Measurements from ENCODE around the gene LRRC32.

LRRC32 gene

DNA sequence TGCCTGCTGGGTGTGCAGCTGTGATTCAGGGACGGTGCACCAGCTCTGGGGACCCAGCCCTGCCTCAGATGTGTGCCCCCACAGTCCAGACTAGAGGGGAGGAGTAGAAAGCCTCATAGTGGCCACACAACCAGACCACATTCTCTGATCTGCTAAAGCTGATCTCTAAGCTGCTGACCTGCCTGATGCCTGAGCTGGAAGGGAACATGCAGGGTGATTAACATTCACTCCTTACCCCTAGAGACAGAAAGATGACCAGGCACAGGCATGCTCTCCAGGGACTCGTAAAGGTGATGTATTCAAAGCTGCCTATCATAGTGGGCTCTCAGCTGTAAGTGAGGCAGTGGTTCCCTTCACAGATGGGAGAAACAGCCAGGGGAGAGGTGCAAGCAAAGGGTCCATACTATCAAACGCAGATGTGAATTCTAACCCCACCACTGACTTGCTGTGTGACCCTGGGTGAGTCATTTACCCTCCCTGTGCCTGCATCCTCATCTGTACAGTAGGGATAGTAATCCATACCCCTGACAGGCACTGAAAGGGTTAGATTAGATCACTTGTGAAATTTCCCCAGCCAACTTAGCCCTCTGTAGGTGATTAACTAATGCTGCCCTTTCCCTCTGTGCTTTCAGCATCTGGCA is 29.0 kb upstream of the LRRC32 start:
- no peak for DNase-seq

- DNase-seq = no peak
Observed at GRCh38 chr11:76698321-76699043, 27.9 kb upstream of the LRRC32 start.

- no peak for DNase-seq
Observed at GRCh38 chr11:76696756-76697155, 26.2 kb upstream of the LRRC32 start.

- no peak for DNase-seq
Observed at GRCh38 chr11:76695771-76696170, 25.2 kb upstream of the LRRC32 start.

DNA sequence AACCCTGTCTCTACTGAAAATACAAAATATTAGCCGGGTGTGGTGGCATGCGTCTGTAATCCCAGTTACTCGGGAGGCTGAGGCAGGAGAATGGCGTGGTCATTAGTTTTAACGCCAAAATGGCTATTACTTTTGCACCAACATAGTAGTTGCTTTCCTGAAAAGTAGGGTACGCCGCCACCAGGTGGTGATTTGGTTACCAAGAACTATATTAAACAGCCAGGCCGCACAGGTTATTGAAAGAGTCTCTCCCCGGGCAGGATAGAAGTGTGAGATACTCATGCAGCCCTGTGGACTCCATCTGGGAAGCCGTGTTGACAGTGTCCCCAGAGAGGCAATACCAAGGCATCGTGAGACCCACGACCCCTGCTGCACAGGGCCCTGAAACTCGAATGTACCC is 24.6 kb upstream of the LRRC32 start:
- no peak for DNase-seq

DNA sequence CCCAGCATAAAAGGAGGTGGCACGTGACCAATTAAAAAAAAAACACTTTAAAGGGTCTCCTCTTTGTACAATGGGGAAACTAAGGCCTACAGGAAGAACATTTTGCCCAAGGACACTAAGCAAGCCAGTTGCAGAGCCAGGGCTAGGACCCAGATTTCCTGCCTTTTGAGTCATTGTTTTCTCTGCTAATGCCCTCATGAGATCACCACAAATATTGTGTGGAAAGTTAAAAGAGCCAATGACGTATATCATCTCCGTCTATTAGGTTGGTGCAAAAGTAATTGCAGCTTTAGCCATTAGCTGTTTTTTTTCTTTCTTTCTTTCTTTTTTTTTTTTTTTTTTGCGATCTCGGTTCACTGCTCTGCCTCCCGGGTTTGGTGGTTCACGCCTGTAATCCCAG is 24.1 kb upstream of the LRRC32 start:
- DNase-seq = no peak

DNA sequence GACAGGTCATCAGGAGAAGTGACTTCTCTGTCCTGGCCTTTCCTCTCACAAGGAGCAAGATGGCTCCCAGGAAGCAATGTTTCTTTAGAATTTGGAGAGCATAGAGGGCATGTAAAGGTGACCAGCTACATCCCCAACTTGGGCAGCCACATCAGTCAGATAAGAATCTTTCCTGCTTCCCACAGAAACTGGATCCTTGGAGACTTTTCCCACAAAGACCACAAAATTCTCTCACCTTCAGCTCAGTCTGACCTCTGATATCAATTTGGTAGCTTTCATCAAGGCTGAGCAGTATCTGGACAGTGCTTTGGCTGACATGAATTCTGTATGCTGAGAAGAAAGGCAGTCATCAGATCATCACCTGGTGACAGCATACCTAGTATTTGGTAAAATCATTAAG is 23.3 kb upstream of the LRRC32 start:
- no peak for DNase-seq

DNA sequence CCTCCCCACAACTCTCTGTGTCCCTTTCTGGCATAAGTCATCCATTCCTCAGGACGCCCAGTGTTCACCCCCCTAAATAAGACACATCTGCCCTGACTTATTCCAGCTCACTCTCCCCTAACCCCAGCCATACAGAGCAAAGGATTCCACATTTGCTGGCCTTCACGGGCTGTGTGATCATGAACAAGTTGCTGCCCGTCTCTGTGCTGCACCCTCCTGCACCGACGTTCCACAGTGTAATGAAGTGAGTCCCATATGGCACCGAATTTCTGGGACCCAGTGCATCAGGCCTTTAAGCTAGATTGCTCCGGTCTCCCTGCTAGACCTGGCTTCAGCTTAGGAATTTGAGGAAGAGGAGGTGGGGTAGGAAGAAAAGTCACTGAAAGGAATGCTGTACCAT is 22.4 kb upstream of the LRRC32 start:
- no peak for DNase-seq

GRCh38 chr11:76691655-76692054 is 21.1 kb upstream of the LRRC32 start:
- no peak for DNase-seq

DNA sequence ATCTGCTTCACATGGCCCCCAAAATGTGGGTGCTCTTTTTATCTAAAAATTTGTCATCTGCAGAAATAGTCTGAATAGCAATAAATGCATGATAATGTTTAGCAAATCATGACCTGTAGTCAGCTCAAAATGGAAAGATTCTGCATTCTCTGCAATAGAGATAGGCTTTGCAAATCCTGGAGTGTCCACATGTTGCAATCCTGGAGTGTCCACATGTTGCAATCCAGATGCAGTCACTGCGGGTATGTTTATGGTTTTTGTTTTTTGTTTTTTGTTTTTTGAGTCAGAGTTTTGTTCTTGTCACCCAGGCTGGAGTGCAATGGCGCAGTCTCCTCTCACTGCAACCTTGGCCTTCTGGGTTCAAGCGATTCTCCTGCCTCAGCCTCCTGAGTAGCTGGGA is 20.2 kb upstream of the LRRC32 start:
- DNase-seq = no peak

DNA sequence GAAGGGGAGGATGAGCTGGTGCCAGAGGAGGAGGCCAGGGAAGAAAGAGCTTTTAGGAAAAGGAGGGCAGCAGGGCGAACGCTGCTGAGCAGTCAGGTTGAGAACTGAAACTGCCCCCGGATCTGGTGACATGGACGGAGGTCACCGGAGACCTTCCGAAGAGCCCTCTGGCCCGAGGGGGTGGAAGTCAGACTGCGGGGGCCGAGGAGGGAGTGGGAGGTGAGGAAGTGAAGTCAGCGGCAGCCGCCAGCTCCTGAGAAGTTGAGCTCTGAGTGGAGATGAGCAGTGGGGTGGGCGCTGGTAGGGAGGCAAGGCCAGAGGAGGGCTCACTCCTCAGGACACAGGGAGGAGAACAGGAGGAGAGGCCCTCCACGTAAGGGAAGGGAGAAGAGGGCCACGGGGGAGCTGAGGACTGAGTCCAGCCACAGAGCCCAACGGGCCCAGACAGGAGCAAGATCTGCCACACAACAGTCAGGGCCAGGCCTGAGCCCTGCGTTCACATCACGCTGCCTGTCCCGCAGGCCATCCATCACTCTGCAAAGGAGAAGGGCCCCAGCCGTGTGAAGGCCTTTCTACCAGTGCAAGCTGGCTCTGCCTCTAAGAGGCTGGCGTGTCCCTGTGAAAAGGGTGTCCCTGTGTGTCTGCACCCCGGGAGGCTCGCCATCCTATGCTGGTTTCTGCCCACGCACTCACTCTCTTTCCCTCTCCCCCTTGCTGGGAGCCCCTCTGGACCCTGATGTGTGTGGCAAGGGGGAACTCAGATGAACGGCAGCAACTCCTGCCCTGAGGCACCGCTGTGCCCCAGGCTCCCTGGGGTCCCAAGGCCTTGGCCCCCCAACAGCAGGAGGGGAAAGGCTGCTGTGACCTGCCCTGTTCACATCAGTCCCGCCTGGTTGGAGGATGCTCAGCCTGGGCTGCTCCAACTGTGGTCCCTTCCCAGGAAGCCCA is 19.0 kb upstream of the LRRC32 start:
- no peak for DNase-seq

DNA sequence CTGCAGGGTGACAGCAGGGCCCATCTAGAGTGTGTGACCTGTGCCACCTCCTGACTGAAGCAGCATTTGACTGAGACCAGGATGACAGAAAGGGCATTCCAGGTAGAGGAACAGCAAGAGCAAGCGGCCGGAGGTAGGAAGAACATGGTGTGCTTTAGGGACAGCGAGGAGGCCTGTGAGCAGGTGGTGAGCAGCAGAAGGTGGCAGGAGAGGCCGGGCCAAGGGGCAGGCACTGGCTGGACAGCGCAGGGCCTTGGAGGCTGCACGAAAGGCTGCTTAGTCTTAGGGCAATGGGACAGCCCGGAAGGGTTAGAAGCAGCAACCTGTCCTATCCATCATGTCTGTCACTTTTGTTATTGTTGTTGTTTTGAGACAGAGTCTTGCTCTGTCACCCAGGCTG is 17.6 kb upstream of the LRRC32 start:
- DNase-seq = no peak

GRCh38 chr11:76686261-76687079 is 15.9 kb upstream of the LRRC32 start:
- DNase-seq = no peak

- no peak for DNase-seq
Observed at GRCh38 chr11:76685831-76686230, 15.3 kb upstream of the LRRC32 start.

- DNase-seq = no peak
Observed at GRCh38 chr11:76685237-76685636, 14.7 kb upstream of the LRRC32 start.

DNA sequence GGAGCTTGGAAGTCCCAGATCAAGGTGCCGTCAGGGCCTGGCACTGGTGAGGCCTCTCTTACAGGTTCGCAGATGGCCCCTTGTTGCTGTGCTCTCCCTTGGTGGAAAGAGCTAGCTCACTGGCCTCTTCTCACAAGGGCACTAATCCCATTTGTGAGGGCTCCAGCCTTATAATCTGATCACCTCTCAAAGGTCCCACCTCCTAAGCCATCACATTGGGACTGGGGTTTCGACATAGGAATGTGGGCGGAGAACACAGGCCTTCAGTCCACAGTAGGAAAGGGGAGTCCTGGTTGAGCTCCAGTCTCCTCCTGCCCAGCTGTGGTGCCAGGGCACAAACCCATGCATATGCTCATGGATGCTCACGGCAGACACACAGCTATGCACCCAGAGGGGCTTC is 14.0 kb upstream of the LRRC32 start:
- no peak for DNase-seq

- DNase-seq = no peak
Observed at GRCh38 chr11:76683161-76684095, 12.9 kb upstream of the LRRC32 start.

DNA sequence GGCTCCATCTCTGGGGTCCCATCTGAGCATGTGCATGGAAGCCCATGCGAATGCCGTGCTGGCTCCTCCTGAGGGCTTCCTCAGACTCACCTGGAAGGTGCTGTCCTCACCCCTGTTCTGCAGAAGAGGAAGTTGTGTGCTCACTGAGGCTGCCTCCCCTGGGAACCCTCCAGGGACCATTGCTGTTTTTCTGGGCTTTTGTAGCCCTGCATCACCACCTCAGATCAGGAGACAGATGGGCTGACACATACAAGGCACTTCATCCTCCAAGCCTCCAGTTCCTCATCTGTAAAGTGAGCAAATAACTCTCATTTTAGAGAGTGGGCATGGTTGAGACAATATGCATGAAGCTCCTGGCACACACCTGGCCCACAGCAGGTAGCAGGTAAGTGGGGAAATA is 12.1 kb upstream of the LRRC32 start:
- DNase-seq = no peak

DNA sequence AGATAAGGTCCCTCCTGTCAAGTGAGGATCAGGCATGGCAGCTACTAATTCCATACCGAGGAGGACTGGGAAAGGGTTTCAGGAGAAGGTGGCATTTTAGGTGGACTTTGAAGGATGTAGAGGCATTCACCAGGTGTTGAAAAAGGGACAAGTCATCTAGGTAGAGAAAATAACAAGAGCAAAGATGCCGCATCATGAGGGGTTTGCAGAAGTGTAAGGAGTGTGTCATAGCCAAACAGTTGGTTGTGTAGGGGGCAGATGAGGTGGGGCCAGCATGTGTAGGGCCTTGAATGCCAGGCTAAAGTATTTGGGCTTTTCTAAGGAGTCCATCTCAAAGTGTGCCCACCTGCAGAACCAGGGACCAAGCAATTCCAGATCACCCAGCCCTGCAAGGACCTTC is 11.6 kb upstream of the LRRC32 start:
- DNase-seq = no peak

- DNase-seq = peak; percentile 61
Observed at GRCh38 chr11:76680518-76681425, 10.2 kb upstream of the LRRC32 start.

DNA sequence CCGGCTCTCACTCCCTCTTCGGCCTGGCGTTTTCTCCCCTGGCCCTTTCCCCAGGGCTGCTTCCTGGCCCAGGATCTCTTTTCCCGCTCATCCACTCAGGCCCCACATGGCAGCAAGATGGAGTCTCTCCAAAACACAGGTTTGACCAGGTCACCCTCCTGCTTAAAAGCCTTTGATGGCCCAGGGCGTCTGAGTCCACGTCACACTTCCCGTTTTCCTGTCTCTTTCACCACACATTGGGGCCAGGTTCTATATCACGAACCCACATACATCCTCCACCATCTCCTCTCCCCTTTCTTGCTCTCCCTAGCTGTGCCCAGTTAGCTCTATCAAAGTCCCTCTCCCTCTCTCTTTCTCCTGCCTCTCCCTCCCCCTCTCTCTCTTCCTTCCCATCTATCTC is 7.8 kb upstream of the LRRC32 start:
- DNase-seq = no peak
